SIG-M5 treated with dmso at 0.1 percent for 504 hours (cell line): Measurements from ENCODE around the gene CHCHD4.
A peak's percentile ranks its signal among the peaks of the same experiment; 100 is the strongest.

Experiments
- DNase-seq: peaks from one replicate; lab custom pipeline; 2025; ENCODE audit not compliant: unreplicated experiment; lab: John Stamatoyannopoulos, UW

CHCHD4 gene

GRCh38 chr3:14124615-14125192 is at the start of gene CHCHD4, which contains the start of gene TMEM43:
TSS of gene CHCHD4 (minus strand) at chr3:14124870. CDS start at chr3:14124676, 194 bp downstream.
TSS of gene TMEM43 (plus strand) at chr3:14125052. CDS start at chr3:14125194, 142 bp downstream.
- DNase-seq, result peak; percentile 99

- no peak for DNase-seq
Observed at GRCh38 chr3:14172496-14172895, 47.8 kb upstream of the CHCHD4 start.

- DNase-seq, result peak; percentile 12
Observed at GRCh38 chr3:14170531-14171159, 46.0 kb upstream of the CHCHD4 start.

- no peak for DNase-seq
Observed at GRCh38 chr3:14169871-14170270, 45.2 kb upstream of the CHCHD4 start.

DNA sequence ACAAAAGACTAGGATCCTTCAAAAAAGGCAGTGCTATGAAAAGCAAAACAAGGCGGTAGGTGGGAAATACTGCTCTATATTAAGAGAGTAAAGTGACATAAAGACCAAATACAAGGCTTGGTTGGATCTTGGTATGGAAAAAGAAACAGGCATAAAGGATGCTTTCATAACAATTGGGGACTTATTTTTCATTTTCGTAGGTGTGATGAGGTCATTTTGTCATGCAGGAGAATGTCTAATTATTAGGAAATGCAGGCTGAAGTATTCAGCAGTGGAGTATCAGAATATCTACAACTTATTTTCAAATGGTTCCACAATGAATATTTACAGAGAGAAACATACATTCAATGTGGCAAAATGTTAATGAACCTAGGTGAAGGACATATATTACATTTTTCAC is 44.8 kb upstream of the CHCHD4 start:
- DNase-seq, result no peak

DNA sequence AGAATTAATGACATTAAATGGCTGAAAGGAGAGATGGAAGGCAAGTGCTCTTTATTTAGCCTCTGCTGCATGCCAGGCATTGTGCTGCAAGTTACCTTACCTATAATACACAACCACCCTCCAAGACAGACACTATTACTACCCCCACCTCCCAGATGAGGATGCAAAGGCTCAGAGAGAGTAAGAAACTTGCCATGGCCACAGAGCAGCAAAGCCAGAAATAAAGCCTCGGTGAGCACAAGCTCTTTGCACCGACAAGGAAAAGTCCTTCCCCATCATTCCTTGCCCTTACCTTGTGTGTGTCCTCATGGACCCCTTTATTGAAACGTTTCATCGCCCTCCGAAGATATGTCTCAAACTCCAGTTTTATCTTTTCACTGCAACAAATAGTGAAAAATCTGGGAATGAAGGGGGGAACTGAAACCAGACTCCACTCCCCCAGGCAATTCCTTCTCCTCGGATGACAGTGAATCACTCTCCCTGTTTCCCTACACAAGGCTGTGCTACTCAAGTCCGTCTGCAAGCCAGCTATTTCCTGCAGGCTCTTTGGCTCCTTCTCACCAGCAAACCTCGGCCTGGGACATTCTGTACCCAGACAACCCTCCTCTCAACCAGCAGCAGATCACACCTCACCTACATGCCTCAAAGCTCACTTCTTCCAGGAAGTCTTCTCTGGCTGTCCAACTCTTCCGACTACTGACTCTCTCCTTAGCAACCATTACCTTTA is 42.4 kb upstream of the CHCHD4 start:
- DNase-seq, result no peak

DNA sequence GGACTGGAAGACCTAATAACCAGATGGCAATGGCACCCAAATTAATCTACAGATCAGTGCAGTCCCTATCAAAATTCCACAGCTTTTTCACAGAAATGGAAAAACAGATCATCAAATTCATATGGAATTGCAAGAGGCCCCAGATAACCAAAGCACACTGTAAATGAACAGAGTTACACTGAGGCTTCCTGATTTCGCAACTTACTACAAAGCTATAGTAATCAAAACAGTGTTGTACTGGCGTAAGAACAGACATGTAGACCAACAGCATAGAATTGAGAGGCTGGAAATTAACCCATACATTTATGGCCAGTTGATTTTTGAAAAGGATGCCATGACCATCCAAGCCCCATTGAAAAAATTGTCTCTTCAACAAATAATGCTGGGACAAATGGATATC is 37.5 kb upstream of the CHCHD4 start:
- peak; percentile 53 for DNase-seq

DNA sequence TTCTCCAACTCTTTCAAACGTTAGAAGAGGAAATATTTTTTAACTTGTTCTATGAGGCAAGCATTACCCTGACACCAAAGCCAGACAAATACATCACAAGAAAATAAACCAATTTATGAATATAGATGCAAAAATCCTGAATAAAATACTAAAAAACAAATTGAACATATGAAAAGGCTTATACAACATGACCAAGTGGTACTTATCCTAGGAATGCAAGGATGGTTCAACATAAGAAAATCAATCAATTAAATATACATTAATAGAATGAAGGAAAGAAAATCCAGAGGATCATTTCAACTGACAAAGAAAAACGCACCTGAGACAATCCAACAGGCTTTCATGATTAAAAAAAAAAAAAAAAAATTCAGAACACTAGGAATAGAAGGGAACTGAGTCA is 36.6 kb upstream of the CHCHD4 start:
- DNase-seq, result no peak

GRCh38 chr3:14159426-14159825 is 34.8 kb upstream of the CHCHD4 start:
- DNase-seq, result no peak

GRCh38 chr3:14158370-14158769 is 33.7 kb upstream of the CHCHD4 start:
- no peak for DNase-seq

DNA sequence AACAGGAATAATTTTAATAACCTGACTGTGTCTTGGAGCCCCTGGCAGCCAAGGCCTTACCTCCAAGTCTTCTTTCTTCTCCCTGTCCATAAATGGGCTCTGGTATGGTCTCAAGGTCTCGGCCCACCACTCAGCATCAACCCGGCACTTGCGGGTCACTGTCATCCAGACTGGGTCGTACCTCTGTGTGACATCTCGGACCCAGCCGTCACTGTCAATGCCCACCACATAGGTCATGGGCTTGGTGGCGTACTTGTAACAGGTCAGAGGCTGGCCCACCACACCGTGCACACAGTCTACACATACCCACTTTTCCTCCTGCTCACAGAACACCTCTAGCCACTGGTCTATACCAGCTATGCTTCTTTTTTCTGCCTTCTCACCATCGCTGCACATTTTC is 33.3 kb upstream of the CHCHD4 start:
- no peak for DNase-seq

GRCh38 chr3:14156843-14157561 is 32.3 kb upstream of the CHCHD4 start:
- DNase-seq, result no peak

GRCh38 chr3:14156201-14156600 is 31.5 kb upstream of the CHCHD4 start:
- no peak for DNase-seq

DNA sequence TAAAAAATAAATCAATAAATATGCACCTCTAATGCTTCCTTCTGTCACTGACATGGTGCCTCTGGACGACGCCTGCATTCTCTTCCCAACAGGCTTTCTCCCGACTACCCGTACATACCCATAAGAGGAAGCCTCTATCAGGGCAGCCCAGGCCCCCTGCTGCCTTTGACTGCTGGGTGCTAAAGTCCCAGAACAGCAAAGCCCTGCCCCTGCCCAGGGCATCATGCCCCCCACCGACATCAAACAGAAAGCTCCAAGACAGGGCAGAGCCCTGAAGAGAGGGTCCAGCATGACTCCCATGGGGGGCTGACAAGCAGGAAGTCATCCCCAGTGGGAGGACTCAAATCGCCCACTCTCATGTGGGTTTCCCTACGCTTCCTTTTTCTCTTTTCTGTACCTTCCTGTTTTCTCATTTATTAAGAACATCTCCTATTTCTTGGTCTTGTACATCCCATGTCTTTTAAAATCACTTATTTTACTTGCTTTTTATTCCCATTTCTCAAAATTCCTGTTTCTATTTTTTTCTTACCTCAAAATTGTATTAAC is 30.3 kb upstream of the CHCHD4 start:
- DNase-seq, result no peak

DNA sequence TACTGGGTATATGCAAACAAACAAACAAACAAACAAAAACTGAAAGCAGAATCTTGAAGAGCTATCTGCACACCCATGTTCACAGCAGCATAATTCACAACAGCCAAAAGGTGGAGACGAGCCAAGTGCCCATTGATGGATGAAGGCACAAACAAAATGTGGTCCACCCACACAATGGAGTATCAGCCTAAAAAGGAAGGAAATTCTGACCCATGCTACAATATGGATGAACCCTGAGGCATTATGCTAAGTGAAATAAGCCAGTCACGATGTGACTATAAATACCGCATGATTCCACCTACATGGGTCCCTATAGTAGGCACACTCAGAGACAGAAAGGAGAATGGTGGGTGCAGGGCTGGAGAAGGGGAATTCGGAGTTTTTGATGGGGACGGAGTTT is 29.6 kb upstream of the CHCHD4 start:
- no peak for DNase-seq

DNA sequence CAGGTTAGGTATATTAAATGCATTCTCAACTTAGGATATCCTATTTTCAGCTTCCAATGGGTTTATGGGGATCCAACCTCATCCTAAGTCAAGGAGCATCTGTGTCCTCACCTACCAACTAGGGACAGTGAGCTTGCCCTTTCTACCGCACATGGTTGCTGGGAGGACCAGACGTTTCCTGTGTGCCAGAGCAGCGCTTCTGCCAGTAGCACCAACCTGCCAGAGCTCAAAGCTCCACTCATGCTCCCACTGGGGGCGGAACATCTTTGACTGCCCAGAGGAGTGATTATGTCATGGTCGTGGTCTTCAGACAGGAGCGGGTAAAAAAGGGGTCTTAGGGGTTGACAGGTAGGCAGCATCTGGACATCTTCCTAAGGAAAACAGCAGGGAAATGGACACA is 29.0 kb upstream of the CHCHD4 start:
- DNase-seq, result no peak

DNA sequence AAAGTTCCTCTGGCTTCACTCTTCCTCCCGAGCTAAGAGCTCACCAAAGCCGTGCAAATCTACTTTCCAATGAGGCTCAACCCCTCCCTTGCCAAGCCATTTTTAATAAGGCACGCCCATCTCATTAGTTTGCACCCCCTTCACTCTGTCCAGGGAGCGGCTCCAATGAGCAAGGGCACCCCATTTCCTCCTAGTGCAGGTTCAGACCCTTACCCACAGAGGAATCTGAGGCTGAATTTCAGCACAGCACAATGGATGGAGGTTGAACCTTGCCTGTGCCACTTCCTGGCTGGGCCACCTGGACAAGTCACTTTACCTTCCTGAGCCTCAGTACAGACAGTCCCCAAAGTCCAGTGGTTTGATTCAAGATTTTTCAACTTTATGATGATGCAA is 28.3 kb upstream of the CHCHD4 start:
- no peak for DNase-seq

GRCh38 chr3:14152233-14152962 is 27.7 kb upstream of the CHCHD4 start:
- no peak for DNase-seq

- DNase-seq, result no peak
Observed at GRCh38 chr3:14151471-14152083, 26.9 kb upstream of the CHCHD4 start.

- DNase-seq, result no peak
Observed at GRCh38 chr3:14150491-14151230, 26.0 kb upstream of the CHCHD4 start.
